H1 (cell line): Measurements from ENCODE around the gene EPB41L5. TPM values are rescaled to one million over a fixed set of nuclear protein-coding genes. Genes with fewer than 3 reads are reported as not detected.

ENCODE experiments used
- EZH2 ChIP-seq: fragments of 200-600 bp; sonication (generic); IDR thresholded peaks from 2 replicates; pipeline ENCODE4 v1.7.1; 2012; ENCODE audit warnings: low read depth, mild to moderate bottlenecking, moderate library complexity, low read length, inconsistent platforms; ENCODE audit not compliant: severe bottlenecking
- KDM5A ChIP-seq: fragments of 200-600 bp; IDR thresholded peaks from 2 replicates; pipeline ENCODE4 v1.7.1; 2012; ENCODE audit warnings: mild to moderate bottlenecking, low read length, inconsistent platforms, mixed read lengths
- polyA plus RNA-seq, 7 experiments: library from polyadenylated mRNA; depleted of rRNA in 3 of 7; stranded (reverse) in 5 of 7; unstranded in 2 of 7; fragments of >200 nt in 5 of 7; fragments of 200-250 nt in 2 of 7; gene quantifications; 1 replicate in 5 of 7; 2 replicates in 1 of 7; 4 replicates in 1 of 7; pipeline versions ENCODE4 v1.2.1 to v1.2.3, GENCODE V29; 2011 to 2013; ENCODE audit warnings: missing spikeins in 2 of 7, mixed read lengths in 2 of 7
- total RNA-seq: library from RNA; stranded (reverse); fragmentation: NEBNext Ultra II Directional; extraction: Animal tissue kit (Norgen Biotek cat#: 25700); gene quantifications from 2 replicates; pipeline ENCODE4 v1.2.1, GENCODE V29; 2021

EPB41L5 gene
- total and polyA plus RNA-seq, 2 of the 8 experiments (the other 6 are each of a cell fraction or from before 2014, with no cell fraction given) = 13.5 to 32.3 TPM

DNA sequence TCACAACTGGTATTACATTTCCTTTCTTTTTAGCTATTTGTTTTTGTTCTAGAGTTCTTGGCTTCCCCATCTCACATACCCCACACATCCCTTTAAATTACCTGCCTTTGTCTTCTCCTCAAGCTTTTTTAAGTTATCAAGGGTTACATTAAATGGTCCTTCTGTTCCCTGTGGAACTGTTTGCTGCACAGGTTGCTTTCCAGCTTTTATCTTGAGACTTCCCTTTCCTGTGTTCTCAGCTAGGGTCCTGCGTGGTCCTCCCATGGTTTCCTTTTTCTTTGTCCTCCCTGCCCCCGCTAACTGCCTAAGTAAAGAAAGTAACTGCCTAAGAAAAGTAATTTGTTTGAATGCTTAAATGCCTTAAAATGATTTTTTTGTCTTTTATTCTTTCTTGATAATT lies 66.8 kb downstream of the EPB41L5 start (continued):
- TF ChIP-seq EZH2 (no peak), KDM5A (no peak)
